ENCODE data around the gene CSTA.
"Not testable (repeated sequence)": the region's sequence is repeated elsewhere in the genome, so short reads cannot be mapped to it uniquely, and the experiment has no call there.

The CSTA gene

GRCh38 chr3:122322095-122323075, 2.7 kb upstream of the CSTA start:
- DNase-seq (ENCODE audit: low read depth in 2 of 2), result peak in 1 of 2 donors; percentile 10

- no peak for DNase-seq (ENCODE audit: low read depth in 2 of 2)
Measured at GRCh38 chr3:122325769-122326168, 721 bp downstream of the CSTA start.

DNA sequence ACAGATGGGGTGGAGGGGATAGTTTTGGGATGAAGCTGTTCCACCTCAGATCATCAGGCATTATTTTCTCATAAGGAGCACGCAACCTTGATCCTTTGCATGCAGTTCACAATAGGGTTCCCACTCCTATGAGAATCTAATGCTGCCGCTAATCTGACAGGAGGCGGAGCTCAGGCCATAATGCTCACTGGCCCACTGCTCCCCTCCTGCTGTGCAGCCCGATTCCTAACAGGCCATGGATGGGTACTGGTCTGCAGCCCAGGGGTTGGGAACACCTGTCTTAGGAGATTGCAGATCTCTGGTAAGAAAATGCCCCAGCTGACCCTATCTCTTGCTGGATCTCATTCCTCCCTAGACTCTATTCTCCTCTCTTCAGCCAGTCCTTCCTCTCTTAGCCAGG, 6.8 kb downstream of the CSTA start:
- no peak for DNase-seq (ENCODE audit: low read depth in 2 of 2)

DNA sequence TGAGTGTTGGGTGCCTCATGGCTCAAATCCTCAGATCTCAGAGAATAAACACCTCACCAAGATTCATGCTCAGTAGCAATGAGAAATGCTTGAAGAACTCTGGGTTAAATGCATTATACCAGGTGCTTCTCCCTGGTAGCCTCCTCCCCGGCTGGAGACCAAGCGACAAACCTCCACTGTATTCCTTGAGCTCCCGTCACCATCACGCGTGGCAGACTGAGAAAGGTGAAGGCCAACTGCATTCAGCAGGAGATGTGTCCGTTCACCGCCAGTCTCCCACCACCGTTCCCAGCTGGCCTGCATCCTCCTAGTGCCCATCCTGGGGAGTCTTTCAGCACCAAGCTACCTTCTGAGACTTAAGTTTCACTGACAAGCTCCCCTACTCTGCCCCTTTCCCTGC, 7.5 kb downstream of the CSTA start:
- DNase-seq (ENCODE audit: low read depth in 2 of 2), result no peak

- DNase-seq (ENCODE audit: low read depth in 2 of 2), result no peak
Measured at GRCh38 chr3:122342803-122343202, 17.8 kb downstream of the CSTA start.

DNA sequence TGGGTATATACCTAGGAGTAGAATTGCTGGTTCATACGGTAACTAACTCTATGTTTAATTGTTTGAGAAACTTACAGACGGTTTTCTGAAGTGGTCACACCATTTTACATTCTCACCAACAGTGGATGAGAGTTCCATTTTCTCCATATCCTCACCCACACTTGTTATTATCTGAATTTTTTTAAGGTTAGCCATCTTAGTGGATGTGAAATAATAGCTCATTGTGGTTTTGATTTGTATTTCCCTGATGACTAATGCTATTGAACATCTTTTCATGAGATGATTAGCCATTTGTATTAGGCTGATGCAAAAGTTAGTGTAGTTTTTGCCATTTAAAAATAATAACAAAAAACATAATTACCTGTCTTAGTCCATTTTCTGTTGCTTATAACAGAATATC, 18.6 kb downstream of the CSTA start:
- DNase-seq (ENCODE audit: low read depth in 2 of 2), result no peak

DNA sequence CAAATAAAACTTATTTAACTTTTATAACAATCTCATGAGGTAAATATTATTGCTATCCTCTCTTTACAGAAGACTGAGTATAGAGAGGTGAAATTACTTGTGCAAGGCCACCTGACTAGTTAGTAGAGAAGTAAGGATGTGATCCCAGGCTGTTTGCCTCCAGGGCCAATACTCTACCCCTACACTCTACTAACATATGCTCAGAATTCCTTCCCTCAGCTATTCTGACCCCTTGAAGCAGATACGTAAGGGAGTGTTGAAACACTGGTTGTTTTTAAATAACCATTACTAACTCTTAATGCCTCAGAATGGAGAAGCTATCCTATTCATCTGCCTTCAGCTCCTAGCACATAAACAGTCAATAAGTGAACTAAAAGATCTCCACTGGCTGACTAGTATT, 24.1 kb downstream of the CSTA start:
- DNase-seq (ENCODE audit: low read depth in 2 of 2), result no peak

GRCh38 chr3:122350814-122351418, 25.9 kb downstream of the CSTA start:
- DNase-seq (ENCODE audit: low read depth in 2 of 2), result no peak

- DNase-seq (ENCODE audit: low read depth in 2 of 2), result no peak
Measured at GRCh38 chr3:122351612-122352011, 26.6 kb downstream of the CSTA start.

GRCh38 chr3:122353215-122353614, 28.2 kb downstream of the CSTA start:
- DNase-seq (ENCODE audit: low read depth in 2 of 2), result no peak

- DNase-seq (ENCODE audit: low read depth in 2 of 2), result no peak
Measured at GRCh38 chr3:122353893-122354401, 28.9 kb downstream of the CSTA start.

DNA sequence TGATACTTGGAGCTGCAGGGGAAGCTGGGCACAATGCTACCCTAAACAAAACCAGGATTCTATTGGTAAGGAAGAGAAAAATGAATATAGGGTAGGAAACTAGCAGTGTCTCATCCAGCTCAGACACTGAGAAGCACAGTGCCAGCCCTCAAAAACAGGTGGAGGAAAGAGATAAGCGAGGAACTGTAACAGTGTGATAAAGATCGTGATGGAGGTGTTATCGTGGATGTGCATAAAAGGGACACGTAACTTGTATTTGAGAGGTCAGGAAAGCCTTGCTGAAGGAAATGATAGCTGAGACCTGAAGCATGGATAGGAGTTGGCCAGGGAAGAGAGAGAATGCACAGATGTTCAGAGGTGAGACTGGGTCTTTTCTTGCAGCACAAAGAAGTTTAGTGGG, 30.6 kb downstream of the CSTA start:
- DNase-seq (ENCODE audit: low read depth in 2 of 2), result no peak

- no peak for DNase-seq (ENCODE audit: low read depth in 2 of 2)
Measured at GRCh38 chr3:122356402-122356801, 31.4 kb downstream of the CSTA start.

- no peak for DNase-seq (ENCODE audit: low read depth in 2 of 2)
Measured at GRCh38 chr3:122357828-122358702, 33.0 kb downstream of the CSTA start.

DNA sequence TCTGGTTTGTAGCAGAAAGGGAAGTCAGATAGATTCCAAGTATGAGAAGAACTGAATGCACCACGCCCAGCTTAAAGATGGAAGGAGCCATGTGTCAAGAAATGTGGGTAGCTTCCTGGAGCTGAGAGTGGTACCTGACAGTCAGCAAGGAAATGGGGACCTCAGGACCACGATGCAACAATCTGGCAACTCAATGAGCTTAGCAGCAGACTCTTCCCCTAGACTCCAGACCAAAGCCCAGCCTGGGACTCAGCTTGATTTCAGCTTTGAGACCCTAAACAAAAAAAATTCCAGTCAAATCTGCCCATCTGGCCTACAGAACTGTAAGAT, 33.6 kb downstream of the CSTA start:
- no peak for DNase-seq (ENCODE audit: low read depth in 2 of 2)

- DNase-seq (ENCODE audit: low read depth in 2 of 2), result no peak
Measured at GRCh38 chr3:122362026-122362425, 37.0 kb downstream of the CSTA start.

DNA sequence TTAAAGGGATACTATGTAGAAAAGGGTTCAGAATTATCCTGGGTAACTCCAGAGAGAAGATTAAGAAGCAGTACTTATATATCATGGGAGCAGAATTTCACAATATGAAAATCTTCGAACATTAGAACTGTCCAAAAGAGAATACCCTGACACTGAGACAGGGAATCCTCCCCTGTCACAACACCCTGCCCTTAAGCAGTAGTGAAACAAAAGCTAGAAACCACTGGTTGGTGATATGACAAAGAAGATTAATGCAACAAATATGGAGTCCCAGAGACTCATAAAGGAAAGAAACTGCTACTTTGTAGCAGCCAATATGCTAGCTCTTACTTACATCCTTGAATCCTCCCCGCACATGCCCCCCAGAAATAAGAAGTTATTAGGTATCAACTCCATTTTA, 39.4 kb downstream of the CSTA start:
- no peak for DNase-seq (ENCODE audit: low read depth in 2 of 2)

- no peak for DNase-seq (ENCODE audit: low read depth in 2 of 2)
Measured at GRCh38 chr3:122365073-122365472, 40.0 kb downstream of the CSTA start.

DNA sequence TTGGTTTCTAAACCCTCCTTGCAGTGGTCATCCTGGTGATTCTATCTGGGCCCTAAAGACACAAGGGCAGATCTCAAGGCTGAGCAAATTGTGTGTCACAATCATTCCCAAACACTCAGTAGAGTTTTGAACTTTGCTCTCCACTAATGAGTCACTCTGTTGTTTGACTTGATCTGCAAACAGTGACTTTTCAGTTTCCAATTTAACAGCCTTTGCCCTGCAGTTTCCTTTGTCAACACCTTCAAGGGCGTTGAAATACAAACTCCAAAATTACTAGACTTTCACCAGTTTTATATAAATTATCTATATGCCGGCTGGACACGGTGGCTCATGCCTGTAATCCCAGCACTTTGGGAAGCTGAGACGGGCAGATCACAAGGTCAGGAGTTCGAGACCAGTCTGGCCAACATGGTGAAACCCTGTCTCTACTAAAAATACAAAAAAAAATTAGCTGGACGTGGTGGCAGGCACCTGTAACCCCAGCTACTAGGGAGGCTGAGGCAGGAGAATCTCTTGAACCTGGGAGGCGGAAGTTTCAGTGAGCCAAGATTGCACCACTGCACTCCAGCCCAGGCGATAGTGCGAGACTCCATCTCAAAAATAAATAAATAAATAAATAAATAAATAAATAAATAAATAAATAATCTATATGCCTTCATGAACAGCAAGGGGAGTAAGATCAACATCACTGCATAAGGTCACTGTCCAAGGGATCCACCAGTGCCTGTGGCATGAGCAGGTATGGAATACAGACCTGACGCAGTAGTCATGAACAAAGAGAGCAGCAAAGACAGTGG, 40.7 kb downstream of the CSTA start:
- DNase-seq (ENCODE audit: low read depth in 2 of 2), result not testable (repeated sequence)

- no peak for DNase-seq (ENCODE audit: low read depth in 2 of 2)
Measured at GRCh38 chr3:122366379-122366749, 41.3 kb downstream of the CSTA start.

GRCh38 chr3:122374034-122374433, 49.0 kb downstream of the CSTA start:
- DNase-seq (ENCODE audit: low read depth in 2 of 2), result no peak
